MCF 10A (cell line): Measurements from ENCODE around the gene SMC1B. TPM values are rescaled to one million over a fixed set of nuclear protein-coding genes. Genes with fewer than 3 reads are reported as not detected.

Experiments
- BruUV-seq: library from RNA; stranded (reverse); fragments of 400-500 nt; replicated peaks from 2 replicates; lab custom pipeline; 2021; lab: Mats Ljungman, UMichigan
- CTCF ChIA-PET: fragments of 300-600 bp; sonication (Branson Sonifier 250); formaldehyde crosslinking; extraction: SDS; loops from one replicate; lab custom pipeline; 2021; ENCODE audit warnings: antibody characterized with exemption, inconsistent platforms; lab: Yijun Ruan, JAX
- POLR2A ChIA-PET: fragments of 300-600, 350-650 bp; sonication (Branson Sonifier 250); formaldehyde crosslinking; extraction: SDS; loops from one replicate; lab custom pipeline; 2020; ENCODE audit warnings: antibody characterized with exemption, inconsistent platforms; lab: Yijun Ruan, JAX
- DNase-seq: peaks from one replicate; pipeline ENCODE4 v3.0.0-alpha.2; 2018; ENCODE audit not compliant: unreplicated experiment
- H3K27ac Mint-ChIP-seq: one replicate; pipeline ENCODE4 v1.8.0; 2022; ENCODE audit warnings: mild to moderate bottlenecking, low read depth, mixed read lengths; ENCODE audit not compliant: unreplicated experiment
- H3K27me3 Mint-ChIP-seq: one replicate; pipeline ENCODE4 v1.8.0; 2022; ENCODE audit warnings: mixed read lengths; ENCODE audit not compliant: insufficient read depth, unreplicated experiment
- H3K36me3 Mint-ChIP-seq: one replicate; pipeline ENCODE4 v1.8.0; 2022; ENCODE audit warnings: mild to moderate bottlenecking, moderate library complexity, mixed read lengths; ENCODE audit not compliant: insufficient read depth, unreplicated experiment
- H3K4me1 Mint-ChIP-seq: one replicate; pipeline ENCODE4 v1.8.0; 2022; ENCODE audit warnings: mixed read lengths; ENCODE audit not compliant: insufficient read depth, unreplicated experiment
- H3K4me3 Mint-ChIP-seq: one replicate; pipeline ENCODE4 v1.8.0; 2022; ENCODE audit warnings: mild to moderate bottlenecking, moderate library complexity, mixed read lengths; ENCODE audit not compliant: unreplicated experiment
- H3K9me3 Mint-ChIP-seq: one replicate; pipeline ENCODE4 v1.8.0; 2022; ENCODE audit warnings: mixed read lengths; ENCODE audit not compliant: unreplicated experiment
- intact Hi-C: fragments of 100-400 bp; cut with micrococcal nuclease; formaldehyde crosslinking; loops from 2 replicates; pipeline ENCODE4 v1.14.1; 2022
- total RNA-seq: library from RNA; stranded (reverse); gene quantifications from 2 replicates; pipeline ENCODE4 v1.2.3, GENCODE V29; 2022
- TF ChIP-seq, protein P1 (sequence below): fragments of 200-600 bp; IDR thresholded peaks from one replicate; pipeline ENCODE4 v1.8.0; 2022; ENCODE audit warnings: antibody characterized with exemption, mild to moderate bottlenecking; ENCODE audit not compliant: unreplicated experiment

The SMC1B gene
- total RNA-seq, 1 experiment from 2014 or later, result not detected

- intact Hi-C loops, result no loop called here
- ChIA-PET POLR2A (interaction anchor here (1.4 kb wide), 1 partner anchor 158 kb away, joined by 3 read pairs; no protein-coding TSS in a partner anchor), CTCF (interaction anchor here (0.7 kb wide), 1 partner anchor 547 kb away, joined by 4 read pairs; no protein-coding TSS in a partner anchor)
- DNase-seq, result no peak
- H3K4me3 Mint-ChIP-seq, result no peak overlapping the region
- TF ChIP-seq, protein P1, sequence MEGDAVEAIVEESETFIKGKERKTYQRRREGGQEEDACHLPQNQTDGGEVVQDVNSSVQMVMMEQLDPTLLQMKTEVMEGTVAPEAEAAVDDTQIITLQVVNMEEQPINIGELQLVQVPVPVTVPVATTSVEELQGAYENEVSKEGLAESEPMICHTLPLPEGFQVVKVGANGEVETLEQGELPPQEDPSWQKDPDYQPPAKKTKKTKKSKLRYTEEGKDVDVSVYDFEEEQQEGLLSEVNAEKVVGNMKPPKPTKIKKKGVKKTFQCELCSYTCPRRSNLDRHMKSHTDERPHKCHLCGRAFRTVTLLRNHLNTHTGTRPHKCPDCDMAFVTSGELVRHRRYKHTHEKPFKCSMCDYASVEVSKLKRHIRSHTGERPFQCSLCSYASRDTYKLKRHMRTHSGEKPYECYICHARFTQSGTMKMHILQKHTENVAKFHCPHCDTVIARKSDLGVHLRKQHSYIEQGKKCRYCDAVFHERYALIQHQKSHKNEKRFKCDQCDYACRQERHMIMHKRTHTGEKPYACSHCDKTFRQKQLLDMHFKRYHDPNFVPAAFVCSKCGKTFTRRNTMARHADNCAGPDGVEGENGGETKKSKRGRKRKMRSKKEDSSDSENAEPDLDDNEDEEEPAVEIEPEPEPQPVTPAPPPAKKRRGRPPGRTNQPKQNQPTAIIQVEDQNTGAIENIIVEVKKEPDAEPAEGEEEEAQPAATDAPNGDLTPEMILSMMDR, result no peak
- H3K9me3 Mint-ChIP-seq, result peaks cover 11% of the 10 kb centered on the region
- H3K27ac Mint-ChIP-seq, result no peak overlapping the region
- peaks cover 15% of the 10 kb centered on the region for H3K27me3 Mint-ChIP-seq
- H3K4me1 Mint-ChIP-seq, result peaks cover 9% of the 10 kb centered on the region
- H3K36me3 Mint-ChIP-seq, result no peaks in the 10 kb centered on the region
- no TSS peak for BruUV-seq
Measured at GRCh38 chr22:45430871-45431270, 17.5 kb upstream of the SMC1B start.

DNA sequence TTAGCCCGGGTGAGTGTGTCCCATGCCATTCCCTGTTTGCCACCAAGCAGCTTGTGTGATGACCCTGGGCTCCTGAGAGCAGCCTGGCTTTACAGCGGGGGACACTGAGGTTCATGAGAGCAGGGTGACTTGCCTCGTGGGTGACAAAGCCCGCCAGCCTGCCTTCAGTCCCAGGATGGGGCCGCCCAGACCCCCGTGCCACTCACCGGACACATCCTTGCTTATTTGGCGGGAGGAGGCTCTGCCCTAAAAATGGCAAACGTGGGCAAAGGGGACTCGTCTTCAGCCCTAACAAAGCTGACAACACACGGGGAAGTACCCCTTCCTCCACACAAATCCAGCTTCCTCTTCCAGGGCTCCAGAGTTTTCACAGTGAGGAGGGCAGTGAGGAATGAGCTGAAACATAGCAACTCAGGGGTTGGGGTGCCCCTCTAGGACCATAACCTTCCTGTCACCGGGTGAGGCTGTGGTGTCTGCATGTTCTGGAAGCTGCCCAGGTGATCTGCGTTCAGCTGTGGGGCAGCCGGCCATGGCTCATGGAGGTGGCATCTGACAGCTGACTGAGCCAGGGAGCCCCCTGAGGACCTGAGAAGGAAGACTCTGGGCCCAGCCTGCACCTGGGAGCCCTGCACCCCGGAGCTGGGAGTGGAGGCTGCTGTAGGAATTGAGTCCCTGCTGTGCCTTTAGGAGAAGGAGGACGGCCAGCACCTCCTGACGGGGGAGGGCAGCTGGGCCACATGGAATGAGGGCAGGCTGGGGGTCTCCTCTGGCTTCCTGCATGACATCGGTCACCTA is 16.8 kb upstream of the SMC1B start:
- BruUV-seq, result no TSS peak
- peaks cover 2% of the 10 kb centered on the region for H3K4me1 Mint-ChIP-seq
- H3K4me3 Mint-ChIP-seq, result no peak overlapping the region
- intact Hi-C loops, result no loop called here
- POLR2A ChIA-PET, result interaction anchor here (0.5 kb wide), 1 partner anchor 745 kb away, joined by 3 read pairs; no protein-coding TSS in a partner anchor
- TF ChIP-seq, protein P1, result no peak
- peaks cover 15% of the 10 kb centered on the region for H3K27me3 Mint-ChIP-seq
- H3K36me3 Mint-ChIP-seq, result no peaks in the 10 kb centered on the region
- peaks cover 11% of the 10 kb centered on the region for H3K9me3 Mint-ChIP-seq
- DNase-seq, result no peak
- CTCF ChIA-PET, result interaction anchor here (0.6 kb wide), 1 partner anchor 43 kb away, joined by 3 read pairs; no protein-coding TSS in a partner anchor
- H3K27ac Mint-ChIP-seq, result no peak overlapping the region

GRCh38 chr22:45429424-45429823 is 16.0 kb upstream of the SMC1B start:
- POLR2A ChIA-PET, result no interaction called here
- CTCF ChIA-PET, result interaction anchor here (0.6 to 1.2 kb wide), 3 partner anchors 42 to 883 kb away, joined by 3 to 4 read pairs (median 3); no protein-coding TSS in a partner anchor
- Mint-ChIP-seq H3K27ac (no peak overlapping the region), H3K27me3 (peaks cover 15% of the 10 kb centered on the region), H3K4me3 (no peak overlapping the region), H3K4me1 (no peaks in the 10 kb centered on the region), H3K9me3 (peaks cover 11% of the 10 kb centered on the region), H3K36me3 (no peaks in the 10 kb centered on the region)
- TF ChIP-seq, protein P1, result no peak
- no peak for DNase-seq
- BruUV-seq, result no TSS peak
- intact Hi-C loops, result no loop called here
